Mesenteric fat pad (tissue), 1 donor: ENCODE measurements around the gene SLC10A4. TPM values are rescaled to one million over a fixed set of nuclear protein-coding genes. Genes with fewer than 3 reads are reported as not detected.

Experiments used
- DNase-seq: peaks from one replicate; pipeline ENCODE4 v3.0.0-alpha.2; 2020; ENCODE audit warnings: low spot score
- total RNA-seq: library from RNA; stranded (reverse); fragmentation: NEBNext Ultra II Directional; extraction: Animal tissue kit (Norgen Biotek cat#: 25700); gene quantifications from one replicate; pipeline ENCODE4 v1.2.1, GENCODE V29; 2021
- donor health status: DM: yes; HTN: yes; CAD: no.

SLC10A4 gene
- total RNA-seq, 1 donor from 2014 or later: not detected

DNA sequence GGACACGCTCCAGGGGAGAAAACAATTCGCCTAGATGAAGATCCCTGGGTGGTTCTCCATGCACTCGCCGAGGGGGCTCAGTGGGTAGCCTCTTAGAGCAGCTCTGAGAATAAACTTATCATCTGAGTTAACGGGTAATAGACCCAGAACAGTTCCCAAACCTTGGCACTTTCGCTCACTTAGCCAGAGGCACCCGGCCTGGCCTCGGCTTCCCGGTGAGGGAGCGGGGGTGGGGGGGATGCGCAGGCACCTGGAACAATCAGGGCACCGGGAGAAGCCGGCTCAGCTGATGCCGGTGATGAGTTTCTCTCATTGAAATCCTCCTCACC lies 6.5 kb downstream of the SLC10A4 start:
- no peak for DNase-seq

DNA sequence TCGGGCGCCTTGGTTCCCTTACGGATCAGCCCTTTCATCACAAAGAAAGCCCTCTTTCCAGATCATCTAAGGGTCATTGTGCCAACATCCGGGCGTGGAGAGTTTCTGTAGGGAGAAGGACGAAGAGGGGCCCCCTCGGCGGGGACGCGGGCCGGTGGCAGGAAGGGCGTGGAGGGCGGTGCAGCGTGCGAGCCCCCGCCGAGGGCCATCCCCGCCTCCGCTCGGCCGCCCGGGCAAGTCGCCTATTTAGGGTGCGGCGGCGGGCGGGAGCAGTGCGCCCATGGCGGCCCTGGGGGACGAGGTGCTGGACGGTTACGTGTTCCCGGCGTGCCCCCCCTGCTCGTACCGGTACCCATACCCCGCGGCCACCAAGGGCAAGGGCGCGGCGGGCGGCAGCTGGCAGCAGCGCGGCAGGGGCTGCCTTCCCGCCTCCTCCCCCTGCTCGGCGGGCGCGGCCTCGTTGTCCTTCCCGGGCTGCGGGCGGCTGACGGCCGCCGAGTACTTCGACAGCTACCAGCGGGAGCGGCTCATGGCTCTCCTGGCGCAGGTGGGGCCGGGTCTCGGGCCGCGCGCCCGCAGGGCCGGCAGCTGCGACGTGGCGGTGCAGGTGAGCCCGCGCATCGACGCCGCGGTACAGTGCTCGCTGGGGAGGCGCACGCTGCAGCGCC lies 7.0 kb downstream of the SLC10A4 start, which contains the start of gene ZAR1:
Gene ZAR1 (plus strand): TSS at position 241 of the 668 bp plus-strand sequence. CDS start 40 bp downstream, at position 281.
- no peak for DNase-seq

DNA sequence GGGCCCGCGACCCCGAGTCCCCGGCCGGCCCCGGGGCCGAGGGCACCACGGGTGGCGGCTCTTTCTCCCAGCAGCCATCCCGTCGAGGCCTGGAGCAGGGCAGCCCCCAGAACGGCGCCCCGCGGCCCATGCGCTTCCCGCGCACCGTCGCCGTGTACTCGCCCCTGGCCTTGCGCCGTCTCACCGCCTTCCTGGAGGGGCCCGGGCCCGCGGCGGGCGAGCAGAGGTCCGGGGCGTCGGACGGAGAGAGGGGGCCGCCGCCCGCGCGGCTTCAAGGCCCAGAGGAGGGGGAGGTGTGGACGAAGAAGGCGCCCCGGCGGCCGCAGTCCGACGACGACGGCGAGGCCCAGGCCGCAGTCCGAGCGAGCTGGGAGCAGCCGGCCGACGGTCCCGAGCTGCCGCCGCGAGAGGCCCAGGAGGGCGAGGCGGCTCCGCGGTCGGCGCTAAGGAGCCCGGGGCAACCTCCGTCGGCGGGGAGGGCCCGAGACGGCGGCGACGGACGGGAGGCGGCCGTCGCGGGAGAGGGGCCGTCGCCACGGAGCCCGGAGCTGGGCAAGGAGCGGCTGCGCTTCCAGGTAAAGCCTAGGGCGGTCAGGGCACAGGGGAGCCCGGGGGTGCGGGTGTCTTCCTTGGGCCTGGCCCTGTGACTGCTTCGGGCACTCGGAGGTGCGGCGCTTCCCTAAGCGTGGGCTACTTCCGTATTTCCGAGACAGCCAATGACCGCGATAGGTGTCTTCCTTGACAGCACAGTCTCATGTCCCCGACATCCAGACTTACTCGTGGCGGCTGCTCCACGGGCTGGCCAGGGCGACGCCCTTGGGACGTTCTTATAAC lies 7.8 kb downstream of the SLC10A4 start:
- no peak for DNase-seq

DNA sequence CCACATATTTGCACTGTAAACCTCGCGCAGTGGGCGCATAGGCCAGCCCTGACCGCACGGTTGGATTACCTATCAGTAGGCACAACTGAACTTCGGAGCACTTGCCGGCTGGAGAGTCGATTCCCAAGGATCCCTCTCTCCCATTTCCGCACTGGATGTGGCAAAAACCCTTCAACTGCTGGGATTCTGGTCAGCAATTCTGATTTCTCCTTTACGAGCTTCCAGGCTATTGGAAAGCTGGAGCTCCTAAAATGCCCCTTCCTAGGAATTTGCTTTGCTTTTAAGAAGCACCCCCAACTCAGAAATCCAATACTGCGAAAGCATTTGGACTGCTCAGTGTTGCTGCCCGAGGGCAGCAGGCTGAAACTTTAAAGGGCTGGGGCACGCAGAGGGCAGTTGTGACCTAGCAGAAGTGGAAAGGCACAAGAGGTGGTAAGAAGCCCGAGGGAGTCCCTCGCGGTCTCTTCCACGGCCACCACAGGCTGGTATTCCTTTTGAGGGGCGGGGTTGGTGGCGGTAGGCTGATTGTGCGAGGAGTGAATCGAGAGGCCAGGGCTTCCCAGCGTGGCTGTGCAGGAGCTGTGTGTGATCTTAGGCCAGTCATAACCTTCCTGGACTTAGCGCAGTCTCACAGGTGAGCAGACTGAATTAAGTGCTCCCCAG lies 8.5 kb downstream of the SLC10A4 start:
- DNase-seq: no peak

DNA sequence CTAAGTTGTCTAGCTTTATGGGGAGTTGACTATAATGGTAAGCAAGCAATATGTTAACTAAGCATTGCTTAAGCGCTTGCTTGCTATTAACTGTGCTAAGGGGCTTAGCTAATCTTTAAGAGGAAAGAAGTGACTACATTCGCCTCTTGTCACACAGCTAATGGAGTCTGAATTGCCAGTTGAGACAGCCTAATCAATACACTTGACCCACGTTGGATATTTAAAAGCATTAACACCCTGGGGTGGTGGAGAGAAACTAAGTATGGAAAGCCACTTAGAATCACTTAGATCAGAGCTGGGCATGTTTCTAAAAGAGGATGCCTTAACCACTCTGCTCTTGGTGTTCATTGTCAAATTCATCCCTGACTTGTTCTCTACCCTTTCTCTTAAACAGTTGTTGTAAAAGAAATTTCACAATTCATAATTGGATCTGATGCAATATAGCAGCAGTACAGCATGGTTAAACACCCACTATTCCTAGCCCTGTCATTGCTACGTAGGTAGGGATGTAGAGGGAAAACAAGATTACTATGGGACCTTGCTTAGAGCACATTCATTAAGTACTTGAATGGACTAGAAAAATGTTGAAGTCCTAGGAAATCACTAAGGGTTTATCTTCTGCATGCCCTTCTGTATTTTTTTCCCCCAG lies 10.4 kb downstream of the SLC10A4 start:
- no peak for DNase-seq

DNA sequence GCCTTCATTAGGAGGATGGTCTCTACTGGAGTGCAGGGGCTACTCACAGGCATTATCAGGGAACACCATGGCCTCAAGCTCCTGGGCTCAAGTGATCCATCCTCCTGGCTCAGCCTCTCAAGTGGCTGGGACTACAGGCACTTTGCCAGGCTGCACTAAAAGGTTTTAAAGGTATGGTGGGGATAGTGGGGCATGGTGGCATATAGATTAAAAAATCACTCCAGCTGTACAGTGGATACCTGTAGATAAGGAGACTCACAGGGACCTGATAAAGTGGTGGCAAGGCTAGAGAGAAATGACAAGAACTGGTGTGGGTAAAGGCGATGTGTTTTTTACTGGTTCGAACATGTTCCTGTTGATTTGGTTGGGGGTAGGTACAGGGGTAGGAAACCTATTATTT lies 12.8 kb downstream of the SLC10A4 start:
- DNase-seq: no peak

DNA sequence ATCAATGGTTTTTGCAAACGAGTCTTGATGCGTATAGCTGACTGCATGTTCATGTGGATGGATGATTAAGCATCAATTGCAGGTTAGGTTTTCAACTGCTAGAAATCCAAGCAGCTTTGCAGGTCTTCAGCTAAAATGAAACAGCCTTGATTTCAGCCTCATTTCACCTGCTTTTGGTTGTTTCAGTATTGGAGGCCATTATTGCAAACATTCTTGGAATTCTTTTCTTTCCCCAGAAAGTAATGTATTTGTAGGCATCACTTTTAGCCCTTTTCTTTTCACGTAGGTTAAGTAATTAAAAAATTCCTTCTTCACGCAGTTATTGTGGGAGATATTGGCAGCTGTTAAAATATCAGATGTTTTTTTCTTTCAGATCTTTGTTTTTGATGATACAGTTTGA lies 15.8 kb downstream of the SLC10A4 start:
- DNase-seq: no peak

DNA sequence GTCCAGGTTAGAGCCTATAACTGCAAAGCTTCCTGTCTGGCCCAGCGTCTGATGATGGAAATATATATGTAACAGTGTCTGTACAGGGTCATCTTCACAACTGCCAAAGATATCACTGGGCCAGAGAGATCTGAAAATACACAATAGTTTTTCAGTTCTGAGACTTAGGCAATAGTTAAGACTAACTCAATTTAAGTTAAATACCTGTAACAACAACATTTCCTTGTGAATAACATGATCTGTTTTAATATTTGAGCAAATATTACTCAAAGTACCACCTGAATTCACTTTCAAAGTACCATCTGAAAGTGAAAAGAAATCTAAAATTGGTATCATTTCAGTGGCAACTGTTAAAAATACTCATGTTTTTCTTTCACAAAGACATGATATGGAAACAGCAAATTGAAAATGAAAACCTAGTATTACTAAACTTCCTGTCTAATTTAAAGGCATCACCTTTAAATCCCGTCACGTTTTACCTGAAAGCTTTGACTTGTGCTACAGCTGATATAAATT lies 16.5 kb downstream of the SLC10A4 start:
- no peak for DNase-seq

GRCh38 chr4:48503233-48504025 lies 20.3 kb downstream of the SLC10A4 start:
- no peak for DNase-seq

DNA sequence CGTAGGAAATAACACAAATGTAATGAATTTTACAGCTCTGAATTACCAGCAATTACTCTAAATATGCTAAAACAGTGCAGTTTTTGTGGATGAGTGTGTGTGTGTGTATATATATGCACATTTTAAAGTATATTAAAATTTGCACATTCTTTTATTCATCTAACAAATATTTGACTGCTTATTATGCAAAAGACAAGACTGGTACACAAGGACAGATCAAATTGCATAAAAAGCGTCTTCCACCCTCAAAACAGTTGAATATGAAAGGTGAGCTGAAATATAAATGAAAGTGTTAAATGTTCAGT lies 20.8 kb downstream of the SLC10A4 start:
- no peak for DNase-seq

GRCh38 chr4:48504352-48504751 lies 21.2 kb downstream of the SLC10A4 start:
- no peak for DNase-seq

DNA sequence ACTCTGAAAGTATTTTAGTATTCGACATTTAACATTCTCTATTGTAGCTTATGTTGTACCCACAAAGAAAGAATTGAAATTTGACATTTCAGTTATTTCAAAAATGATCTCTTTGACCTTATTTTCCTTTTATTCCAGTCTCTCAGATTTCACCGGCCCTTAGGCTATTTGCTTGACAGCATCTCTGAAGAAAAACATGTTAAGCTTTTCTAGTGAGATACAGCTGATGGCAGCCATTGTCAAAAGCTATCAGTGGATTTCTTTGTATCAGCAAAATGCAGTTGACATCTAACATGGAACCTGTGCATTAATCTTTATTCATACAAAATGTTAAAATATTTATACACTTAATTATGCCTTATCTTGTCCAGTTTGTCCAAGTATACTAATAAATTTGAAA lies 23.6 kb downstream of the SLC10A4 start:
- no peak for DNase-seq

DNA sequence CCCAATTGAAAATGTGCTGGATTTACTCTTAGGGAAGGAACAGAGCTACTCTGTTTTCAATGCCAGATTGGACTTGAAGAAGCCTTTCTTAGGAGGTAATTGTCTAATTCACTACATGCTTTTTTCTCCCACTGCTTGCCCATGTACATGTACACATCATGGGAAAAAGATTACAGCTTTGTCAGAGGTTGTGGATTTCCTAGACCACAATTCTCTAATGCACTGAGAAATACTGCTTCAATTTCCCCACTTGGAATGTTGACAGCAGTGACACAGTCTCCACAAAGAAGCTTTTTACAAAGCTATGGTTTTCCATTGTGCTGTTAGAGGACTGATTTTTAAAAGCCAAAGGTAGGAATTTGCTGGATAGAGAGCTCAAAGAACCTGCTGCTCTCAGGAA lies 26.4 kb downstream of the SLC10A4 start:
- DNase-seq: no peak

GRCh38 chr4:48518143-48518542 lies 35.0 kb downstream of the SLC10A4 start:
- DNase-seq: no peak

DNA sequence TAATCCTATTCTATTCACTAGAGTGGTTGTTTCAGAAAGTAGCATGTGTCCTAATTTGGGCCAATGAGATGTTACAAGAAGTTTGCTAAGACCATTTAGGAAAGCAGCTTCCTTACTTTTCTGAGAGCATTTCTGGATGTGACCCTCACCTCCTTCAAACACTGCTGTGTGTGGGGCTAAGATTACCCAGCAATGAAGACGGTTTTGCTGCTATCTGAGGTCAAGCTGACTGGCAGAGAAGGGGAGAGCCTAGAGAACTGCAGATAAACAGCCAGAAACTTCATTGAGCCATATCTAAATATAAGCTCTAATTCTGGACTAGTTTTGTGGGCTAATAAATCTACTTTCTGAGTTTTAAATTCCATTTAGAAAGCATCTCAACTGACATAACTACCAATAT lies 43.3 kb downstream of the SLC10A4 start:
- DNase-seq: no peak

DNA sequence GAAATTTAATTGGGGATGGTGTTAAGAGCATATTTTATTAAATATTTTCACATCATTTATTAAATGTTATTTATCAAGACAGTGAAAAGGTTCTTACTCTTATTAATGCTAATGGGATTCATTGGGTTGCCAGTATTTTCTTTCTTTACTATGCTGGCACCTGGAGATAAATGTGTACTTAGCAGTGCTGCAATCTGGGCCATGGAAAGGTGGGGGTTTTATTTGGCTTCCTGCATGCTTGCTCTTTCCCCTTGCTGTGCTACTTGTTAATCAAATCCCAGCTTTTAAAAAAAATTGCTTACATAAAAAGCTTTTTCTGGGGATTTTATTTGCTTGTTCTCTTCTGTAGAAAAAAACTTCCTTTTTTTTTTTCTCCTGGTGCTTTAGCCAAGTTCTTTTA lies 55.2 kb downstream of the SLC10A4 start:
- no peak for DNase-seq

Other genes with a start within 250 kb of the SLC10A4 start
- gene TEC, start 213.5 kb upstream of the SLC10A4 start, total RNA-seq: 5.4 TPM
- gene SLAIN2, start 141.8 kb upstream of the SLC10A4 start, total RNA-seq: 116 TPM
- gene ZAR1, start 6.9 kb downstream of the SLC10A4 start, total RNA-seq: not detected